Neural cell (in vitro differentiated cells): Measurements from ENCODE around the gene ZMAT5. TPM values are rescaled to one million over a fixed set of nuclear protein-coding genes. Genes with fewer than 3 reads are reported as not detected.

ENCODE experiments used
- polyA plus RNA-seq: library from polyadenylated mRNA; depleted of rRNA; stranded (reverse); fragments of >200 nt; gene quantifications from 2 replicates; pipeline ENCODE4 v1.2.3, GENCODE V29; 2014
- small RNA-seq, 3 experiments: library from RNA; depleted of rRNA; stranded (forward); fragments of <200 nt; gene quantifications; one replicate each; pipeline ENCODE3, GENCODE V24; 2012

Gene ZMAT5
- polyA plus RNA-seq, 1 donor from 2014 or later: 54.9 TPM

Small RNA genes within 50 kb of the gene (small RNA-seq; reads per million reads assigned to genes)
- gene AC004882.2 (0 reads per million in 3 experiments), gene RF00019 (0 to 1.2 (median 0) reads per million in 3 experiments)

Other genes with a start within 250 kb of the ZMAT5 start
- 33.4 and 38.6 TPM in 2 replicates for gene THOC5, start 213.2 kb downstream of the ZMAT5 start, polyA plus RNA-seq
- gene NIPSNAP1, start 185.9 kb downstream of the ZMAT5 start, polyA plus RNA-seq: 229 and 244 TPM in 2 replicates
- gene NF2, start 163.4 kb downstream of the ZMAT5 start, polyA plus RNA-seq: 17.0 and 18.7 TPM in 2 replicates
- 0.67 and 0.90 TPM in 2 replicates for gene CABP7, start 47.0 kb downstream of the ZMAT5 start, polyA plus RNA-seq
- gene UQCR10, start 362 bp upstream of the ZMAT5 start, polyA plus RNA-seq: 192 and 234 TPM in 2 replicates
- gene ASCC2, start 71.3 kb upstream of the ZMAT5 start, polyA plus RNA-seq: 25.3 and 26.2 TPM in 2 replicates
- gene MTMR3, start 116.2 kb upstream of the ZMAT5 start, polyA plus RNA-seq: 46.7 and 59.6 TPM in 2 replicates